ENCODE data around the gene LONP1.
"Not testable (repeated sequence)": the region's sequence is repeated elsewhere in the genome, so short reads cannot be mapped to it uniquely, and the experiment has no call there.

LONP1 gene

GRCh38 chr19:5733172-5733571, 13.2 kb upstream of the LONP1 start:
- H3K9me3 ChIP-seq (ENCODE audit: low read length); H3K27me3 ChIP-seq (ENCODE audit: control insufficient read depth in 1 of 2, insufficient read depth in 2 of 2, low read length in 2 of 2); H3K4me3 ChIP-seq (ENCODE audit: low read depth in 1 of 2, low read length in 2 of 2); H3K36me3 ChIP-seq (ENCODE audit: insufficient read depth, low read length); H3K4me1 ChIP-seq (ENCODE audit: insufficient read depth, low read length); H3K27ac ChIP-seq (ENCODE audit: low read depth, low read length); H3K9ac ChIP-seq (ENCODE audit: low read length): not testable (repeated sequence)

- Histone ChIP-seq H3K9ac (ENCODE audit: low read length) (no peak overlapping the region), H3K27me3 (ENCODE audit: control insufficient read depth in 1 of 2, insufficient read depth in 2 of 2, low read length in 2 of 2) (no peaks in the 10 kb centered on the region), H3K4me3 (ENCODE audit: low read depth in 1 of 2, low read length in 2 of 2) (no peak overlapping the region), H3K9me3 (ENCODE audit: low read length) (no peaks in the 10 kb centered on the region), H3K4me1 (ENCODE audit: insufficient read depth, low read length) (no peaks in the 10 kb centered on the region), H3K27ac (ENCODE audit: low read depth, low read length) (no peak overlapping the region), H3K36me3 (ENCODE audit: insufficient read depth, low read length) (no peaks in the 10 kb centered on the region)
Measured at GRCh38 chr19:5727453-5728050, 7.6 kb upstream of the LONP1 start.

- H3K27ac ChIP-seq (ENCODE audit: low read depth, low read length): peak overlapping the region; percentile 99
- H3K4me3 ChIP-seq (ENCODE audit: low read depth in 1 of 2, low read length in 2 of 2): peak overlapping the region; percentile 65 to 97
- peak overlapping the region; percentile 92 for H3K9ac ChIP-seq (ENCODE audit: low read length)
- H3K27me3 ChIP-seq (ENCODE audit: control insufficient read depth in 1 of 2, insufficient read depth in 2 of 2, low read length in 2 of 2): no peaks in the 10 kb centered on the region
- H3K4me1 ChIP-seq (ENCODE audit: insufficient read depth, low read length): peaks cover 14% of the 10 kb centered on the region
- H3K36me3 ChIP-seq (ENCODE audit: insufficient read depth, low read length): no peaks in the 10 kb centered on the region
- H3K9me3 ChIP-seq (ENCODE audit: low read length): no peaks in the 10 kb centered on the region
Measured at GRCh38 chr19:5719274-5719960, 529 bp downstream of the LONP1 start.

GRCh38 chr19:5718579-5719273, 1.2 kb downstream of the LONP1 start:
- H3K27me3 ChIP-seq (ENCODE audit: control insufficient read depth in 1 of 2, insufficient read depth in 2 of 2, low read length in 2 of 2): no peaks in the 10 kb centered on the region
- no peaks in the 10 kb centered on the region for H3K9me3 ChIP-seq (ENCODE audit: low read length)
- peaks cover 3% of the 10 kb centered on the region for H3K36me3 ChIP-seq (ENCODE audit: insufficient read depth, low read length)
- H3K27ac ChIP-seq (ENCODE audit: low read depth, low read length): peak overlapping the region; percentile 99
- peak overlapping the region; percentile 92 for H3K9ac ChIP-seq (ENCODE audit: low read length)
- H3K4me3 ChIP-seq (ENCODE audit: low read depth in 1 of 2, low read length in 2 of 2): peak overlapping the region; percentile 65 to 97
- peaks cover 14% of the 10 kb centered on the region for H3K4me1 ChIP-seq (ENCODE audit: insufficient read depth, low read length)

GRCh38 chr19:5718037-5718578, 1.8 kb downstream of the LONP1 start:
- H3K27ac ChIP-seq (ENCODE audit: low read depth, low read length): no peak overlapping the region

GRCh38 chr19:5717215-5717935, 2.6 kb downstream of the LONP1 start:
- Histone ChIP-seq H3K4me3 (ENCODE audit: low read depth in 1 of 2, low read length in 2 of 2) (no peak overlapping the region), H3K27ac (ENCODE audit: low read depth, low read length) (no peak overlapping the region), H3K36me3 (ENCODE audit: insufficient read depth, low read length) (peaks cover 15% of the 10 kb centered on the region)

More at GRCh38 chr19:5718037-5718578, 1.8 kb downstream of the LONP1 start:
- H3K4me1 ChIP-seq (ENCODE audit: insufficient read depth, low read length): peaks cover 14% of the 10 kb centered on the region
- peak overlapping the region in 1 of 2 donors; percentile 65 for H3K4me3 ChIP-seq (ENCODE audit: low read depth in 1 of 2, low read length in 2 of 2)
- H3K27me3 ChIP-seq (ENCODE audit: control insufficient read depth in 1 of 2, insufficient read depth in 2 of 2, low read length in 2 of 2): no peaks in the 10 kb centered on the region
- no peaks in the 10 kb centered on the region for H3K9me3 ChIP-seq (ENCODE audit: low read length)
- H3K9ac ChIP-seq (ENCODE audit: low read length): no peak overlapping the region
- peaks cover 9% of the 10 kb centered on the region for H3K36me3 ChIP-seq (ENCODE audit: insufficient read depth, low read length)

GRCh38 chr19:5714816-5715215, 5.1 kb downstream of the LONP1 start:
- no peak overlapping the region for H3K4me3 ChIP-seq (ENCODE audit: low read depth in 1 of 2, low read length in 2 of 2)
- no peaks in the 10 kb centered on the region for H3K9me3 ChIP-seq (ENCODE audit: low read length)
- no peaks in the 10 kb centered on the region for H3K27me3 ChIP-seq (ENCODE audit: control insufficient read depth in 1 of 2, insufficient read depth in 2 of 2, low read length in 2 of 2)
- no peak overlapping the region for H3K27ac ChIP-seq (ENCODE audit: low read depth, low read length)
- no peak overlapping the region for H3K9ac ChIP-seq (ENCODE audit: low read length)
- H3K36me3 ChIP-seq (ENCODE audit: insufficient read depth, low read length): peaks cover 31% of the 10 kb centered on the region
- peaks cover 14% of the 10 kb centered on the region for H3K4me1 ChIP-seq (ENCODE audit: insufficient read depth, low read length)

More at GRCh38 chr19:5717215-5717935, 2.6 kb downstream of the LONP1 start:
- no peaks in the 10 kb centered on the region for H3K27me3 ChIP-seq (ENCODE audit: control insufficient read depth in 1 of 2, insufficient read depth in 2 of 2, low read length in 2 of 2)
- no peak overlapping the region for H3K9ac ChIP-seq (ENCODE audit: low read length)
- peaks cover 14% of the 10 kb centered on the region for H3K4me1 ChIP-seq (ENCODE audit: insufficient read depth, low read length)
- no peaks in the 10 kb centered on the region for H3K9me3 ChIP-seq (ENCODE audit: low read length)

- Histone ChIP-seq H3K4me3 (ENCODE audit: low read depth in 1 of 2, low read length in 2 of 2) (no peak overlapping the region), H3K9me3 (ENCODE audit: low read length) (no peaks in the 10 kb centered on the region), H3K36me3 (ENCODE audit: insufficient read depth, low read length) (peaks cover 31% of the 10 kb centered on the region), H3K27me3 (ENCODE audit: control insufficient read depth in 1 of 2, insufficient read depth in 2 of 2, low read length in 2 of 2) (no peaks in the 10 kb centered on the region), H3K9ac (ENCODE audit: low read length) (no peak overlapping the region), H3K27ac (ENCODE audit: low read depth, low read length) (no peak overlapping the region), H3K4me1 (ENCODE audit: insufficient read depth, low read length) (peaks cover 4% of the 10 kb centered on the region)
Measured at GRCh38 chr19:5713228-5713627, 6.7 kb downstream of the LONP1 start.

- Histone ChIP-seq H3K9me3 (ENCODE audit: low read length) (no peaks in the 10 kb centered on the region), H3K36me3 (ENCODE audit: insufficient read depth, low read length) (peaks cover 31% of the 10 kb centered on the region), H3K4me1 (ENCODE audit: insufficient read depth, low read length) (no peaks in the 10 kb centered on the region), H3K4me3 (ENCODE audit: low read depth in 1 of 2, low read length in 2 of 2) (no peak overlapping the region), H3K27ac (ENCODE audit: low read depth, low read length) (no peak overlapping the region), H3K9ac (ENCODE audit: low read length) (no peak overlapping the region), H3K27me3 (ENCODE audit: control insufficient read depth in 1 of 2, insufficient read depth in 2 of 2, low read length in 2 of 2) (no peaks in the 10 kb centered on the region)
Measured at GRCh38 chr19:5711713-5712161, 8.2 kb downstream of the LONP1 start.

- peaks cover 31% of the 10 kb centered on the region for H3K36me3 ChIP-seq (ENCODE audit: insufficient read depth, low read length)
- H3K9me3 ChIP-seq (ENCODE audit: low read length): no peaks in the 10 kb centered on the region
- no peak overlapping the region for H3K9ac ChIP-seq (ENCODE audit: low read length)
- H3K27me3 ChIP-seq (ENCODE audit: control insufficient read depth in 1 of 2, insufficient read depth in 2 of 2, low read length in 2 of 2): no peaks in the 10 kb centered on the region
- no peak overlapping the region for H3K4me3 ChIP-seq (ENCODE audit: low read depth in 1 of 2, low read length in 2 of 2)
- no peaks in the 10 kb centered on the region for H3K4me1 ChIP-seq (ENCODE audit: insufficient read depth, low read length)
- H3K27ac ChIP-seq (ENCODE audit: low read depth, low read length): no peak overlapping the region
Measured at GRCh38 chr19:5711025-5711424, 8.9 kb downstream of the LONP1 start.
